A549 (cell line): ENCODE measurements around the gene CDS1.

Source experiments
- CBX2 ChIP-seq: fragments of 200-600 bp; sonication (generic); IDR thresholded peaks from 2 replicates; pipeline ENCODE4 v1.6.1; 2016; ENCODE audit warnings: low read depth, mild to moderate bottlenecking, borderline replicate concordance
- CHD2 ChIP-seq: fragments of 150-350 bp; IDR thresholded peaks from 2 replicates; pipeline ENCODE4 v1.6.1; 2014; ENCODE audit warnings: low read length; ENCODE audit not compliant: partially characterized antibody
- EP300 ChIP-seq, 2 experiments: fragments of >200 bp; sonication (Bioruptor Twin); formaldehyde crosslinking; IDR thresholded peaks; 2 replicates in 1 of 2; 3 replicates in 1 of 2; pipeline ENCODE4 v1.6.1; 2016 to 2017
- JUNB ChIP-seq: fragments of >200 bp; sonication (Bioruptor Twin); formaldehyde crosslinking; IDR thresholded peaks from 2 replicates; pipeline ENCODE4 v1.6.1; 2016
- MAFK ChIP-seq: fragments of 450-650 bp; IDR thresholded peaks from 2 replicates; pipeline ENCODE4 v1.6.1; 2014; ENCODE audit not compliant: partially characterized antibody
- MYC ChIP-seq: IDR thresholded peaks from 2 replicates; pipeline ENCODE4 v1.6.1; 2012; ENCODE audit warnings: mild to moderate bottlenecking, inconsistent platforms, low read length, improper control_type of control experiment, borderline replicate concordance
- POLR2A ChIP-seq: IDR thresholded peaks from 2 replicates; pipeline ENCODE4 v1.6.1; 2012; ENCODE audit warnings: mild to moderate bottlenecking, low read length
- POLR2AphosphoS2 ChIP-seq: conservative IDR thresholded peaks from 2 replicates; pipeline ENCODE4 v1.6.1; 2012; ENCODE audit warnings: low read length, improper control_type of control experiment, inconsistent platforms
- RCOR1 ChIP-seq: fragments of 150-350 bp; IDR thresholded peaks from 2 replicates; pipeline ENCODE4 v1.6.1; 2014; ENCODE audit warnings: antibody characterized with exemption, low read length, low read depth
- SREBF2 ChIP-seq: fragments of 450-650 bp; IDR thresholded peaks from 2 replicates; pipeline ENCODE4 v1.6.1; 2014; ENCODE audit warnings: mild to moderate bottlenecking, moderate library complexity
- TF ChIP-seq, protein P1 (sequence below): fragments of >200 bp; sonication (Bioruptor Twin); formaldehyde crosslinking; IDR thresholded peaks from 3 replicates; pipeline ENCODE4 v1.5.1; 2016
- TF ChIP-seq, protein P2 (sequence below): fragments of 450-650 bp; IDR thresholded peaks from 2 replicates; pipeline ENCODE4 v1.6.1; 2014; ENCODE audit warnings: antibody characterized with exemption
- TF ChIP-seq, protein P3 (sequence below): fragments of 250-450 bp; sonication (Bioruptor Pico); IDR thresholded peaks from 2 replicates; pipeline ENCODE4 v1.5.0; 2021; ENCODE audit warnings: mild to moderate bottlenecking, moderate library complexity, borderline replicate concordance

DNA sequence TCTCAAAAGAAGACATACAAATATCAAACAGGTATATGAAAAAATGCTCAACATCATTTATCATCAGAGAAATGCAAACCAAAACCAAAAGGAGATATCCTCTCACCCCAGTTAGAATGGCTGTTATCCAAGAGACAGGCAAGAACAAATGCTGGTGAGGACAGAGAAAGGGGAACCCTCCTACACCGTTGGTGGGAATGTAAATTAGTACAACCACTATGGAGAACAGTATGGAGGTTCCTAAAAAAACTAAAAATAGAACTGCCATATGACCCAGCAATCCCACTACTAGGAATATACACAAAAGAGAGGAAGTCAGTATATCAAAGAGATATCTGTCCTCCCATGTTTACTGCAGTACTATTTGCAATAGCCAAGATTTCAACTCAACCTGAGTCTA, 83.5 kb downstream of the CDS1 start:
- TF ChIP-seq, protein P1, sequence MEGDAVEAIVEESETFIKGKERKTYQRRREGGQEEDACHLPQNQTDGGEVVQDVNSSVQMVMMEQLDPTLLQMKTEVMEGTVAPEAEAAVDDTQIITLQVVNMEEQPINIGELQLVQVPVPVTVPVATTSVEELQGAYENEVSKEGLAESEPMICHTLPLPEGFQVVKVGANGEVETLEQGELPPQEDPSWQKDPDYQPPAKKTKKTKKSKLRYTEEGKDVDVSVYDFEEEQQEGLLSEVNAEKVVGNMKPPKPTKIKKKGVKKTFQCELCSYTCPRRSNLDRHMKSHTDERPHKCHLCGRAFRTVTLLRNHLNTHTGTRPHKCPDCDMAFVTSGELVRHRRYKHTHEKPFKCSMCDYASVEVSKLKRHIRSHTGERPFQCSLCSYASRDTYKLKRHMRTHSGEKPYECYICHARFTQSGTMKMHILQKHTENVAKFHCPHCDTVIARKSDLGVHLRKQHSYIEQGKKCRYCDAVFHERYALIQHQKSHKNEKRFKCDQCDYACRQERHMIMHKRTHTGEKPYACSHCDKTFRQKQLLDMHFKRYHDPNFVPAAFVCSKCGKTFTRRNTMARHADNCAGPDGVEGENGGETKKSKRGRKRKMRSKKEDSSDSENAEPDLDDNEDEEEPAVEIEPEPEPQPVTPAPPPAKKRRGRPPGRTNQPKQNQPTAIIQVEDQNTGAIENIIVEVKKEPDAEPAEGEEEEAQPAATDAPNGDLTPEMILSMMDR = no peak
- TF ChIP-seq RCOR1 (no peak), POLR2A (no peak), EP300 (IDR thresholded peaks at IDR 0.05) (no peak), POLR2AphosphoS2 (no peak), SREBF2 (no peak), MYC (no peak), CHD2 (no peak), CBX2 (no peak), JUNB (no peak), MAFK (no peak)
- TF ChIP-seq, protein P2, sequence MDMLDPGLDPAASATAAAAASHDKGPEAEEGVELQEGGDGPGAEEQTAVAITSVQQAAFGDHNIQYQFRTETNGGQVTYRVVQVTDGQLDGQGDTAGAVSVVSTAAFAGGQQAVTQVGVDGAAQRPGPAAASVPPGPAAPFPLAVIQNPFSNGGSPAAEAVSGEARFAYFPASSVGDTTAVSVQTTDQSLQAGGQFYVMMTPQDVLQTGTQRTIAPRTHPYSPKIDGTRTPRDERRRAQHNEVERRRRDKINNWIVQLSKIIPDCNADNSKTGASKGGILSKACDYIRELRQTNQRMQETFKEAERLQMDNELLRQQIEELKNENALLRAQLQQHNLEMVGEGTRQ = no peak
- TF ChIP-seq, protein P3, sequence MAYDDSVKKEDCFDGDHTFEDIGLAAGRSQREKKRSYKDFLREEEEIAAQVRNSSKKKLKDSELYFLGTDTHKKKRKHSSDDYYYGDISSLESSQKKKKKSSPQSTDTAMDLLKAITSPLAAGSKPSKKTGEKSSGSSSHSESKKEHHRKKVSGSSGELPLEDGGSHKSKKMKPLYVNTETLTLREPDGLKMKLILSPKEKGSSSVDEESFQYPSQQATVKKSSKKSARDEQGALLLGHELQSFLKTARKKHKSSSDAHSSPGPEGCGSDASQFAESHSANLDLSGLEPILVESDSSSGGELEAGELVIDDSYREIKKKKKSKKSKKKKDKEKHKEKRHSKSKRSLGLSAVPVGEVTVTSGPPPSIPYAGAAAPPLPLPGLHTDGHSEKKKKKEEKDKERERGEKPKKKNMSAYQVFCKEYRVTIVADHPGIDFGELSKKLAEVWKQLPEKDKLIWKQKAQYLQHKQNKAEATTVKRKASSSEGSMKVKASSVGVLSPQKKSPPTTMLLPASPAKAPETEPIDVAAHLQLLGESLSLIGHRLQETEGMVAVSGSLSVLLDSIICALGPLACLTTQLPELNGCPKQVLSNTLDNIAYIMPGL (CRISPR knock-in tag) = no peak
